Breast epithelium (tissue), 3 donors: ENCODE data around the gene METTL4.

ENCODE experiments used
- CTCF ChIP-seq, 3 donors: fragments of 450-650 bp; IDR thresholded peaks; one replicate each; pipeline ENCODE4 v1.5.1; 2016 to 2017; ENCODE audit warnings: antibody characterized with exemption in 3 of 3, mild to moderate bottlenecking in 3 of 3, moderate library complexity in 3 of 3
- POLR2A ChIP-seq: fragments of 450-650 bp; IDR thresholded peaks from one replicate; pipeline ENCODE4 v1.6.1; 2016; ENCODE audit warnings: antibody characterized with exemption, mild to moderate bottlenecking, moderate library complexity

DNA sequence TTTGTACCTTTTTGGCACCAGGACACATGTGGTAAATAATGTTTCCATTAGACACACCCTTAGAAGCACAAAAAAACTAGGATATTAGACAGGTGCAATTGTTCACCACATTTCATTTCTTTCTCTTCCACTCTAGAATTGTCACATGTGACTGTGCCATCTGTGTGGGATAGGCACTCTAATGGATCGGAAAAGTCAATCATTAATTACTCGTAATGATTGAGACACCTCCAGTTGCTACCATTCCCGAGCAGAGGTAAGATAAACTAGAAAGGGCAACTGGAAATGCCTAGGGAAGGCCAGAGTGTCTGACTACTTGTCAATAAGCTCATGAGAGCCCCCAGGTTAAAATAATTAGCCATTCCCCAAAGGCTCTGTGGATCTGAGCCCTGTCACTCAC lies 59.9 kb downstream of the METTL4 start:
- TF ChIP-seq POLR2A (no peak), CTCF (IDR thresholded peaks at IDR 0.05) (no peak)
